Measurements from ENCODE around the gene PLET1.

The PLET1 gene

DNA sequence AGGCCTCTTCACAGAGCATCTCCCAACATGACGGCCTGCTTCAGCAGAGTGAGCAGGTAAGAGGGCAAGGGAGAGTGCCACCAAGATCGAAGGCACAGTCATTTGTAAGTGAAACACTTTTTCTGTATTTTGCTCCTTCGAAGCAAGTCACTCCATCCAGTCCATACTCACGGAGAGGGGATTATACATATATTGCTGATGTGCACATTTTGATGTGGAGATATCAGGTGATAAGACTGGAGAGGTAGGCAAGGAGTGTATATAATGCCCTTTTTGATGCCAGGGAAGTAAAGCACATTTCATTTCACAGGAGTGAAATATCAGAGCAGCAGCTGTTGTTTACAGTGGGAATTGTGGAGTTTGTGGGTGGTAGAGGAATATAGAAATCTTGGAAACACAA lies 23.2 kb downstream of the PLET1 start:
- no peak for DNase-seq

- DNase-seq, result no peak
Measured at GRCh38 chr11:112235750-112236390, 24.8 kb downstream of the PLET1 start.

- DNase-seq, result no peak
Measured at GRCh38 chr11:112231952-112232351, 28.7 kb downstream of the PLET1 start.

DNA sequence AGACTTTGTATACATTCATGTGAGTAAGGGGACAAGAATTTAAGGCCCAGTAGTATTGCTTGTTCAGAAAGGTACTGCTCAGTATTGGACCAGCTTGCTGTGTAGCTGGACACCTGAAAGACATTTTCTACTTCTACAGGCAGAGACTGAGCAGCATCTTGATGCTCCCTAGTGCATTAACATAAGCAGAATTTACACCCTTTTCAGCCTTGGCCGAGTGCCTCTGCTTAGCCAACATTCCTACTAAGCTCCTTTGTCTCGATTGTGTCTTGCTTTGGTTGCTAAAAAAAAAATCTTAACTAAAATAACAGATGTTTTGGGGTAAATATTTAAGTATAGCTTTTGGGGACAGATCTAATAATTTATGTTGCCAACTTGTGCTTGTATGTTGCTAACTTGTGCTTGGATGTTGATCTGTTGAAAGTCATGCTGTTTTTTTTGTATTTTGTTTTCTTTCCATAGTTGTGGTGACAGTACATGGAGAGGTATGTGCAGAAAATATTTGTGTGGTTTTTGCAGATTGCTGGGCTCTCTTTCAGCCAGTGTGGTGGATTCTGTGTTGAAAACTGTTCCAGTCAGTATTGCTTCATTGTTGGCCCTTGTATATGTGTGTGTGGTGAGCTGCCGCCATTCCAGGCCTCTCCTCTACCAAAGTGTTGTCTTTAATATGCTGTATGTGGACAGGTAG lies 30.8 kb downstream of the PLET1 start:
- no peak for DNase-seq

DNA sequence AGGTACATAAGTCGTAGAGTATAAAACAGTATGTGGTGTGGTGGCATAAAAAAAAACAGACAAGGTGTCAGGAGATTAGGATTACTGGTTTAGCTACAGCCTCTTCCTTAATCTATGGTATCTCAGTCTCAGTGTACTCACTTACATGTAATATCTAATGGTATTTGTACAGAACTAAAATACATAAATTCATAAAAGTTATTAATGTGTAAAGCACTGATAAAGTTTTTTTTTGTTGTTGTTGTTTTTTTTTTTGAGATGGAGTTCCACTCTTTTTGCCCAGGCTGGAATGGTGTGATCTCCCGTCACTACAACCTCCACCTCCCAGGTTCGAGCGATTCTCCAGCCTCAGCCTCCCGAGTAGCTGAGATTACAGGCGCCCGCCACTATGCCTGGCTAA lies 31.5 kb downstream of the PLET1 start:
- no peak for DNase-seq

DNA sequence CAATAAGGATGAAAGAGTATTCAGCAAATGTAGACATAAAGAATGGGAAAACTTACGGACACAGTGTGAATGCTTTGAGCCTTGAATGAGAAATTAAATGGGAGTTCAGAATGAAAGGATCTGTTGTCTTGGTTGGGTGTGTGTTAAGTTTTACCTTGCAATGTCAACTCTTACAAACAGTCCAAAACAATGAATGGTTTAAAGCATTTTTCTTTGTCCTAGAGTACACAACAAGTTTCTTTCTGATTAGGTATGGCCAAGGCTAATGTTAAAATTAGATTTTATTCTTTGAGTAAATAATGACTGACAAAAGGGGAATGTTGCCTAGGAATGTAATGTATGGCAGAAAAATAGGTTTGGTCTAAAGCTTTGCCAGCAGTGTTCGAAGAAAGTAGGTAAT lies 32.0 kb downstream of the PLET1 start:
- DNase-seq, result no peak

- DNase-seq, result no peak
Measured at GRCh38 chr11:112227471-112227870, 33.2 kb downstream of the PLET1 start.

DNA sequence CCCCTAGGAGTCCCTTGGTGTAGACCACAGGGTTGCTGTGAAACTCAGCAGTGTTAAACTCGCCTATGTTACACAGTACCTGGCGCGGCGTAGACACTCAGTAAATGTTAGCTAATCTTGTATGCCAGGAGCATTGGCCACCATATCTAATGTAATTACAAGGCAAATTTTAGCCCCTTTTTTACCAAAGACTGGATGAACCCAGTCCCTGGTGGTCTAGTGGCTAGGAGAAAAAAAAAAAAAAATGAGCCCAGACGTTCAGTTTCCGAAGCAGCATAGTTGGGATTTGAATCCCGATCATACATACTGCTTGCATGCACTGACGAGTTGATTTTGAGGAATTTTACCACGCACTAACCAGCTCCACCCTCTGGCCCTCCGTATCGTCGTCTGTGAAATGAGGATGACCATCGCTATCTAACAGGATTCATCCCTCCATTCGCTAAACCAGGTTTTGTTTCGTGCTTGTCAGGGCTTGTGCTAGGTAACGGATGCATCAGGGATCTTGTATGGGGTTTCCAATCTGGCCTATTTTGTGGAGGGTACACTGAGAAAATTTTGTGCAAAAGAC lies 33.7 kb downstream of the PLET1 start:
- DNase-seq, result no peak

DNA sequence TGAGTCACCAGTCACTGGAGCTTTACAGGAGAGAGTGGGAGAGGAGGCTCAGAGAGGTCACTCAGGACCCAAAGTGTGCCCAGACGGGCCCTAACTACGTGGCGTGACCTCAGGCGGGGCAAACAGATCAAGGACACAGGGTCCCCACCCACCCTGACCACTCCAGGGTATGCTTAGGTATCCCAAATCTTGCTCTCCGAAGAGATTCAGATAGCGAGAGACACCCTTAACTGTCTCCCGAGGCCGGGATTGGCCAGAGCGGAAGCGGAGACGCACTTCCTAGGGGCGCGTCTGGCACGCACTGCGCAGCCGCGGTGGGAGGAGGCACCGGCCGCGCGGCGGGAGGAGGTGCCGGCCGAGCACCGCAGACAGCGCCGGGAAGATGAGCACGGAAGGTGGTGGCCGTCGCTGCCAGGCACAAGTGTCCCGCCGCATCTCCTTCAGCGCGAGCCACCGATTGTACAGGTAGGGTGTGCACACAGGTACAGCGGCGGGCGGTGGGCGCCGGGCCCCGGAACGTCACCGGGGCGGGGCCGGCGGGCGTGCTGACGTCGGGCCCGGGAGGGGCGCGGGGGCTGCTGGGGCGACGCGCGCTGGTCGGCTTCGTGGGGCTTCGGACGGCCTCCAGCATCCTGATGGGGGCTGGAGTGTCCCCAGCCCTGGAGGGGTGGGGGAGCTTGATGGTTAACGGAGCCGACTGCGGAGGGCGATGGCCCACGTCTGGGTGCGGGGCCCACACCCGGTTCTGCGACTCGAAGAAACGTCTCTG lies 34.4 kb downstream of the PLET1 start, which contains the start of gene PTS:
PTS (plus strand) TSS at position 367 of the 769 bp plus-strand sequence; CDS start at position 383, 16 bp downstream.
- DNase-seq, result peak; percentile 69

GRCh38 chr11:112225753-112226061 lies 35.0 kb downstream of the PLET1 start:
- DNase-seq, result no peak

GRCh38 chr11:112223754-112224532 lies 36.7 kb downstream of the PLET1 start:
- no peak for DNase-seq

- no peak for DNase-seq
Measured at GRCh38 chr11:112223121-112223520, 37.5 kb downstream of the PLET1 start.

GRCh38 chr11:112222303-112222702 lies 38.4 kb downstream of the PLET1 start:
- no peak for DNase-seq

DNA sequence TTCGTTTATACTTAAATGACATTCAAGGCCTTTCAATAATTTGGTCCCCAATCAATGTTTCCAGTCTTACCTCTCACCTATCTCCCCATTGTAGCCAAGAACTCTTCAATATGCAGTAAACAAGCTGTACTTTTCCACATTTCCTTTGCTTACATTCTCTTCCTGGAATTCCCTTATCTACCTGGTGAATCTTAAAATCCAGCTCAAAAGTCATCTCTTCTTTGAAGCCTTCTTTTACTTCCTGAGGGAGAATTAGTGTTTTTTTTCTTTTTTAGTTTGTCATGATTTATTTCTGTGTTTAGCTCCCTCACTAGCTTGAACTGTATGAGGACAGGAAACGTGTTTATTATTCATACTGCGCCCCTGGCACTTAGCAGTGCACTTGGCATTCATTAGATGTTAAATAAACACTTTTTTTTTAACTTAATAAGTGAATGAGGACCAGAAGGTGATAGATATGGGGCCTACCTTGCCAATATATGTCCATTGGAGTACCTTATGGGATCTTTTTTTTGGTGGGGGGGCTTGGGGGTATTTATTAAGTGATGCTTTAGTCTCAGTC lies 39.3 kb downstream of the PLET1 start:
- no peak for DNase-seq

DNA sequence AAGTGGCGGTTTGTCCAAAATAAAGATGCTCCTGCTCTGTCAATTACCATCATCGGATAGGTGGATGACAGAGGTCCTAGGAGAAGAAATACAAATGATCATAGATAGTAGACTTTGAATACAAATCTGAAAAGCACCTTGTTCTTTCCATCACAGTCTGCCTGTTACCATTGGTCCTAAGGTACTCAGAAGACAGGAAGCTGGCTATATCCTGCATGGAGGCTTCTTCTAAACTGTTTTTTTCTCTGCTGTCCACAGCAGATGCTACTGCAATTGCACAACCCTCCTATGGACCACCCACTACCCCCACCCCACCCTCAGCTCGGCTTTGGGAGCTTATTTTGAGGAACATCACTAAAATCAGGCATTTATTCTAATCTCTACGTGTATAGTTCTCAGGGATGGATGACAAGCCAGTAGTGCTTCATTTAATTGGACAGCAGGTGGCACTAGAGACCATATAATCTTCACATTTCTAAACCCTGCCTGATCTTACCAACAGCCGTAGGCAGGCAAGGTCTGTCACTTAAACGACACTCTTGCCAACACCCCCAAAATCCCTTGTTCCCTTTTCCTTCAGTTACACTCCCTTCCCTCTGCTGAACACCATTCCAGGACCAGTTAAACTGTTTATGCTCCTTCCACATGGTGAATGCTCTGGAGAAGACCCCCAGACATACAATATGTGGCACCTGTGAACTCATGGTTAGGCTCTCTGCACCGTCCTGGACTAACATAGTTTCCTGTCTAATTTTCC lies 41.0 kb downstream of the PLET1 start:
- DNase-seq, result peak; percentile 6

GRCh38 chr11:112216561-112217105 lies 44.0 kb downstream of the PLET1 start:
- no peak for DNase-seq

DNA sequence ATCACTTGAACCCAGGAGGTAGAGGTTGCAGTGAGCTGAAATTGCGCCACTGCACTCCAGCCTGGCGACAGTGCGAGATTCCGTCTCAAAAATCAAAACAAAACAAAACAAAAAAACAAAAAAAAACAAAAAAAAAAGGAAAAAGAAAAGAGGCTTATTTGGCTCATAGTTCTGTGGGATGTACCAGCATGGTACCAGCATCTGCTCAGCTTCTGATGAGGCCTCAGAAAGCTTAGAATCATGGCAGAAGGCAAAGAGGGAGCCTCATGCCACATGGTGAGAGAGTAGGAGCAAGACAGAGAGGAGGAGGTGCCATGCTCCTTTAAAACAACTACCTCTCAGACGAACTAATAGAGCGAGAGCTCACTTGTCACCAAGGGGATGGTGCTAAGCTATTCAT lies 45.0 kb downstream of the PLET1 start:
- DNase-seq, result no peak

GRCh38 chr11:112213753-112214152 lies 46.9 kb downstream of the PLET1 start:
- no peak for DNase-seq

GRCh38 chr11:112212710-112213109 lies 48.0 kb downstream of the PLET1 start:
- DNase-seq, result no peak

- DNase-seq, result no peak
Measured at GRCh38 chr11:112212290-112212689, 48.4 kb downstream of the PLET1 start.

DNA sequence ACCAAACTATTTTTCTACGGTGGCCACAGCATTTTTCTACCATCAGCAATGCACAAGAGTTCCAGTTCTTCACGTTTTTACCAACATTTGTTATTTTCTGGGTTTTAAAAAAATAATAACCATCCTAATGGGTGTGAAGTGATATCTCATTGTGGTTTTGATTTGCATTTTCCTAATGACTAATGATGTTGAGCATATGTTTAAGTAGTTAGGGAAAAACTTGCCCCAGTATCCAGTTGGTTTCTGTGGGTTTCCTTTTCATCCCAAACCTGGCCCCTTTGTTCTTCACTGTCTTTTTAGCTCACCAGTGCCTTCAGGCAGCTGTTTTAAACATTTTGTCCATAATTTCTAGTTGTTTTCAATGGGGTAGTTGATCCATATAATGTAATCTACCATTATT lies 49.1 kb downstream of the PLET1 start:
- no peak for DNase-seq
